CD4-positive, alpha-beta memory T cell (primary cell): ENCODE measurements around the gene NEIL3. TPM values are rescaled to one million over a fixed set of nuclear protein-coding genes. Genes with fewer than 3 reads are reported as not detected.
A peak's percentile ranks its signal among the peaks of the same experiment; 100 is the strongest.

ENCODE experiments used
- CTCF ChIA-PET: fragments of 350-600 bp; sonication (Branson Sonifier 250); formaldehyde crosslinking; loops from one replicate; lab custom pipeline; 2021; ENCODE audit warnings: inconsistent platforms; ENCODE audit not compliant: partially characterized antibody; lab: Charles Lee
- POLR2A ChIA-PET: fragments of 350-600 bp; sonication (Branson Sonifier 250); formaldehyde crosslinking; loops from one replicate; lab custom pipeline; 2021; ENCODE audit not compliant: partially characterized antibody; lab: Charles Lee
- DNase-seq, 5 donors: peaks; one replicate each; pipeline versions ENCODE4 v3.0.0 to v3.0.0-alpha.2; 2020 to 2022; ENCODE audit warnings: mixed read lengths in 1 of 5
- H3K27ac ChIP-seq: one replicate; pipeline ENCODE4 v1.7.0; 2013; ENCODE audit warnings: low read depth, low read length
- H3K27me3 ChIP-seq: 2 replicates; pipeline ENCODE4 v1.7.0; 2013; ENCODE audit warnings: mild to moderate bottlenecking, low read length, moderate library complexity; ENCODE audit not compliant: insufficient read depth
- H3K36me3 ChIP-seq: 2 replicates; pipeline ENCODE4 v1.7.0; 2013; ENCODE audit warnings: mild to moderate bottlenecking, low read length, moderate library complexity; ENCODE audit not compliant: insufficient read depth
- H3K4me1 ChIP-seq: 2 replicates; pipeline ENCODE4 v1.7.0; 2013; ENCODE audit warnings: mild to moderate bottlenecking, low read length, moderate library complexity; ENCODE audit not compliant: insufficient read depth
- H3K4me3 ChIP-seq, 2 donors: one replicate each; pipeline ENCODE4 v1.7.0; 2013; ENCODE audit warnings: low read length in 2 of 2, mild to moderate bottlenecking in 1 of 2
- H3K9me3 ChIP-seq, 2 donors: one replicate each; pipeline ENCODE4 v1.7.0; 2013; ENCODE audit warnings: low read length in 2 of 2, control low read depth in 1 of 2; ENCODE audit not compliant: control insufficient read depth in 1 of 2
- H3K27ac Mint-ChIP-seq, 7 donors: one replicate each; pipeline ENCODE4 v1.8.0; 2020 to 2021; ENCODE audit warnings: mixed read lengths in 7 of 7, mild to moderate bottlenecking in 6 of 7, inconsistent platforms in 3 of 7, moderate library complexity in 3 of 7
- H3K27me3 Mint-ChIP-seq, 2 donors: one replicate each; pipeline ENCODE4 v1.8.0; 2020 to 2021; ENCODE audit warnings: mixed read lengths in 2 of 2
- H3K36me3 Mint-ChIP-seq, 2 donors: one replicate each; pipeline ENCODE4 v1.8.0; 2020 to 2021; ENCODE audit warnings: mixed read lengths in 2 of 2, inconsistent platforms in 1 of 2, mild to moderate bottlenecking in 1 of 2
- H3K4me1 Mint-ChIP-seq, 4 donors: one replicate each; pipeline ENCODE4 v1.8.0; 2020 to 2021; ENCODE audit warnings: mixed read lengths in 4 of 4, mild to moderate bottlenecking in 1 of 4
- H3K4me3 Mint-ChIP-seq, 8 donors: one replicate each; pipeline ENCODE4 v1.8.0; 2020 to 2021; ENCODE audit warnings: mixed read lengths in 8 of 8, mild to moderate bottlenecking in 7 of 8, moderate library complexity in 6 of 8, inconsistent platforms in 3 of 8
- H3K9me3 Mint-ChIP-seq, 8 donors: one replicate each; pipeline ENCODE4 v1.8.0; 2020 to 2021; ENCODE audit warnings: mixed read lengths in 8 of 8, mild to moderate bottlenecking in 5 of 8, inconsistent platforms in 3 of 8, moderate library complexity in 1 of 8
- intact Hi-C: fragments of 100-400 bp; cut with micrococcal nuclease; formaldehyde crosslinking; loops from one replicate; pipeline ENCODE4 v1.15.1; 2023
- polyA plus RNA-seq, 2 donors: library from polyadenylated mRNA; unstranded; fragments of 300-500 nt; fragmentation: Illumina TruSeq; gene quantifications; one replicate each; pipeline ENCODE4 v1.2.3, GENCODE V29; 2021
- total RNA-seq, 2 experiments: library from RNA; stranded (reverse); gene quantifications; one replicate each; pipeline ENCODE4 v1.2.3, GENCODE V29; 2021

NEIL3 gene
- total and polyA plus RNA-seq, 4 experiments from 2014 or later, result 0.10 to 0.17 (median 0.15) TPM; not detected in 1

- Mint-ChIP-seq H3K9me3 (no peaks in the 10 kb centered on the region), H3K27me3 (no peaks in the 10 kb centered on the region), H3K27ac (no peak overlapping the region), H3K4me3 (no peak overlapping the region), H3K36me3 (no peaks in the 10 kb centered on the region), H3K4me1 (no peaks in the 10 kb centered on the region)
- intact Hi-C loops, result no loop called here
- no peaks in the 10 kb centered on the region for H3K27me3 ChIP-seq
- DNase-seq, result no peak
- ChIA-PET POLR2A (interaction anchor here (0.6 kb wide), 1 partner anchor 1320 kb away, joined by 3 read pairs; no protein-coding TSS in a partner anchor), CTCF (no interaction called here)
- H3K9me3 ChIP-seq, result no peaks in the 10 kb centered on the region
- H3K4me1 ChIP-seq, result no peaks in the 10 kb centered on the region
- H3K36me3 ChIP-seq, result no peaks in the 10 kb centered on the region
- no peak overlapping the region for H3K27ac ChIP-seq
- no peak overlapping the region for H3K4me3 ChIP-seq
Measured at GRCh38 chr4:177356206-177356605, 46.5 kb downstream of the NEIL3 start.

DNA sequence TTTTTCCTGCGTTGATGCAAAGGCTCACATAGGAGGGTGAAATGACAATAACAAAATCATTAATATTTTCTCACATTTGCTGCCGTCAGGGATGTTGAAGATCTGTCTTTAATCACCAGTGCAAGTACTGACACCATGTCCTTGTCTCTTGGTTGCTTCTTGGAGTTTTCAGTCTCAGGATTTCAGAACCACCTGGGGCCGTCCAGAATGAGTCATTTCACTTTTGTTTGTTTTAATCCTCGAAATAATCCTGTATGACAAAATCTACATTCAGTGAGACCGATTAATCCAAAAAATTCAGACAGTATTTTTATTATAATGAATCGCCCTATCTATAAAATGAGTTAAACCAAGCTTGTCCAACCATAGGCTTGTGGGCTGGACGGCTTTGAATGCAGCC, 47.2 kb downstream of the NEIL3 start:
- Mint-ChIP-seq H3K4me1 (no peaks in the 10 kb centered on the region), H3K27ac (no peak overlapping the region), H3K27me3 (no peaks in the 10 kb centered on the region), H3K9me3 (no peaks in the 10 kb centered on the region), H3K36me3 (no peaks in the 10 kb centered on the region), H3K4me3 (no peak overlapping the region)
- POLR2A ChIA-PET, result no interaction called here
- Histone ChIP-seq H3K27ac (no peak overlapping the region), H3K4me1 (no peaks in the 10 kb centered on the region), H3K4me3 (no peak overlapping the region), H3K9me3 (no peaks in the 10 kb centered on the region), H3K27me3 (no peaks in the 10 kb centered on the region), H3K36me3 (no peaks in the 10 kb centered on the region)
- intact Hi-C loops, result no loop called here
- DNase-seq, result no peak
- CTCF ChIA-PET, result interaction anchor here (0.5 kb wide), 1 partner anchor 555 kb away, joined by 3 read pairs; no protein-coding TSS in a partner anchor

DNA sequence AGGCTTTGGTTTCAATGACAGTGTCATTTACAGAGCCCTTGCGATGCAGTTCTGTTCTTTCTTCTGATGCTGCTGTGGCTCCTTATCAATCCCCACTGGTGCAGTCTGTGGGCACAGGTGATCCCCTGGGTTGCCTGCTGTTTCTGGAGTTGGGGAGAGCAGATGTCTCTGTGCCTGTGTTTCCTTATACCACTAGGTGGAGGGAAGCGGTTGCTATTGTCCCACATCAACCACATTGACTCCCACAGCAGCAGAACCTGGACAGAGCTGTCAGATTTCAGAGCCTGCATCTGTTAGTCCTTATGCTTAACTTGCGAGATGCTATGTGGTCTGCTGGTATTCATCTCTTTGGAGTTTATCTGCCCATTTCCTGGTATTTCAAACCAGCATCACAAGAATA, 57.7 kb downstream of the NEIL3 start:
- Mint-ChIP-seq H3K9me3 (peaks cover 0 to 10% (median 0%) of the 10 kb centered on the region in 8 donors), H3K27me3 (no peaks in the 10 kb centered on the region), H3K36me3 (no peaks in the 10 kb centered on the region), H3K4me3 (no peak overlapping the region), H3K4me1 (peaks cover 0 to 4% (median 4%) of the 10 kb centered on the region in 4 donors), H3K27ac (peak overlapping the region in 1 of 7 donors; percentile 23)
- Histone ChIP-seq H3K27me3 (no peaks in the 10 kb centered on the region), H3K9me3 (no peaks in the 10 kb centered on the region), H3K27ac (no peak overlapping the region), H3K36me3 (no peaks in the 10 kb centered on the region), H3K4me3 (no peak overlapping the region), H3K4me1 (no peaks in the 10 kb centered on the region)
- ChIA-PET CTCF (interaction anchor here (1.0 to 1.5 kb wide), 2 partner anchors 25 to 117 kb away, joined by 3 to 4 read pairs; no protein-coding TSS in a partner anchor), POLR2A (interaction anchor here (1.3 kb wide), 1 partner anchor 75 kb away, joined by 3 read pairs; no protein-coding TSS in a partner anchor)
- peak in 3 of 5 donors; percentile 8 to 23 (median 15) for DNase-seq
- intact Hi-C loops, result no loop called here

GRCh38 chr4:177369372-177369771, 59.7 kb downstream of the NEIL3 start:
- CTCF ChIA-PET, result no interaction called here
- Histone ChIP-seq H3K27ac (no peak overlapping the region), H3K27me3 (no peaks in the 10 kb centered on the region), H3K4me1 (no peaks in the 10 kb centered on the region), H3K36me3 (no peaks in the 10 kb centered on the region), H3K4me3 (no peak overlapping the region), H3K9me3 (no peaks in the 10 kb centered on the region)
- no peak overlapping the region for H3K4me3 Mint-ChIP-seq
- intact Hi-C loops, result no loop called here
- H3K36me3 Mint-ChIP-seq, result no peaks in the 10 kb centered on the region
- peaks cover 0 to 4% (median 4%) of the 10 kb centered on the region in 4 donors for H3K4me1 Mint-ChIP-seq
- POLR2A ChIA-PET, result no interaction called here
- no peak for DNase-seq
- H3K27ac Mint-ChIP-seq, result no peak overlapping the region
- no peaks in the 10 kb centered on the region for H3K27me3 Mint-ChIP-seq
- H3K9me3 Mint-ChIP-seq, result peaks cover 0 to 10% (median 0%) of the 10 kb centered on the region in 8 donors

GRCh38 chr4:177371461-177371860, 61.8 kb downstream of the NEIL3 start:
- Mint-ChIP-seq H3K36me3 (no peaks in the 10 kb centered on the region), H3K27me3 (peaks cover 0 to 1% of the 10 kb centered on the region in 2 donors), H3K9me3 (peaks cover 0 to 9% (median 0%) of the 10 kb centered on the region in 8 donors), H3K4me3 (no peak overlapping the region), H3K4me1 (peaks cover 0 to 4% (median 2%) of the 10 kb centered on the region in 4 donors), H3K27ac (no peak overlapping the region)
- H3K27me3 ChIP-seq, result no peaks in the 10 kb centered on the region
- ChIA-PET CTCF (no interaction called here), POLR2A (no interaction called here)
- no peak overlapping the region for H3K4me3 ChIP-seq
- no peaks in the 10 kb centered on the region for H3K36me3 ChIP-seq
- H3K27ac ChIP-seq, result no peak overlapping the region
- H3K9me3 ChIP-seq, result no peaks in the 10 kb centered on the region
- no peak for DNase-seq
- no peaks in the 10 kb centered on the region for H3K4me1 ChIP-seq
- intact Hi-C loops, result no loop called here

GRCh38 chr4:177374966-177375365, 65.3 kb downstream of the NEIL3 start:
- Mint-ChIP-seq H3K4me3 (no peak overlapping the region), H3K36me3 (no peaks in the 10 kb centered on the region), H3K9me3 (no peaks in the 10 kb centered on the region), H3K4me1 (no peaks in the 10 kb centered on the region), H3K27me3 (peaks cover 0 to 1% of the 10 kb centered on the region in 2 donors), H3K27ac (no peak overlapping the region)
- H3K4me3 ChIP-seq, result no peak overlapping the region
- ChIA-PET CTCF (no interaction called here), POLR2A (no interaction called here)
- intact Hi-C loops, result no loop called here
- H3K27ac ChIP-seq, result no peak overlapping the region
- H3K9me3 ChIP-seq, result no peaks in the 10 kb centered on the region
- no peaks in the 10 kb centered on the region for H3K36me3 ChIP-seq
- no peak for DNase-seq
- H3K27me3 ChIP-seq, result no peaks in the 10 kb centered on the region
- H3K4me1 ChIP-seq, result no peaks in the 10 kb centered on the region

- Histone ChIP-seq H3K27ac (no peak overlapping the region), H3K4me1 (no peaks in the 10 kb centered on the region), H3K27me3 (no peaks in the 10 kb centered on the region), H3K36me3 (no peaks in the 10 kb centered on the region), H3K9me3 (no peaks in the 10 kb centered on the region), H3K4me3 (no peak overlapping the region)
- DNase-seq, result no peak
- POLR2A ChIA-PET, result no interaction called here
- H3K4me1 Mint-ChIP-seq, result no peaks in the 10 kb centered on the region
- H3K4me3 Mint-ChIP-seq, result no peak overlapping the region
- no peak overlapping the region for H3K27ac Mint-ChIP-seq
- intact Hi-C loops, result no loop called here
- H3K36me3 Mint-ChIP-seq, result no peaks in the 10 kb centered on the region
- CTCF ChIA-PET, result no interaction called here
- no peaks in the 10 kb centered on the region for H3K9me3 Mint-ChIP-seq
- peaks cover 0 to 1% of the 10 kb centered on the region in 2 donors for H3K27me3 Mint-ChIP-seq
Measured at GRCh38 chr4:177375372-177375771, 65.7 kb downstream of the NEIL3 start.
